Measurements from ENCODE around the gene TLE2.
"Not testable (repeated sequence)": the region's sequence is repeated elsewhere in the genome, so short reads cannot be mapped to it uniquely, and the experiment has no call there.

The TLE2 gene

DNA sequence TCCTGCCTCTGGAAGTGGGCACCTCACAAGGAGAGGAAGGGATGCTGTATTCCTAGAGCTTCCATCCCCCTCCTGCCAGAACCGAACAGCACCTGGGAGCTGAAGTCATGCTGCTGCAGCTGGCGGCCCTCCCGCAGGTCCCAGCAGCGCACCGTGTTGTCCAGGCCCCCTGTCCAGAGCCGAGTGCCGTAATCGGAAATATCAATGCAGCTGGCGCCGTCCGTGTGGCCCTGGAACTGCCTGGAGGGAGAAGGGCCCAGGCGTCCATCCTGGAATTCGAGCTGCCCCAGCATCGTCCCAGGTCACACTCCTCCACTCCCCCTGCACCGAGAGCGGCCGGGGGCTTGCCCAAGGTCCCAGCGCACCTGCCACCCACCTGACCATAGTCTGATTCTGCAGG, 23.7 kb downstream of the TLE2 start:
- Mint-ChIP-seq H3K4me3 (no peak overlapping the region), H3K4me1 (no peaks in the 10 kb centered on the region), H3K36me3 (no peaks in the 10 kb centered on the region), H3K9me3 (no peaks in the 10 kb centered on the region), H3K27ac (no peak overlapping the region), H3K27me3 (peaks cover 4% of the 10 kb centered on the region)
- DNase-seq (ENCODE audit: low spot score in 2 of 2), result no peak
- ATAC-seq (ENCODE audit: low read depth), result no peak

GRCh38 chr19:3004522-3004921, 24.6 kb downstream of the TLE2 start:
- Mint-ChIP-seq H3K4me1 (no peaks in the 10 kb centered on the region), H3K27ac (no peak overlapping the region), H3K36me3 (no peaks in the 10 kb centered on the region), H3K9me3 (no peaks in the 10 kb centered on the region), H3K4me3 (no peak overlapping the region), H3K27me3 (peaks cover 2% of the 10 kb centered on the region)
- DNase-seq (ENCODE audit: low spot score in 2 of 2) (no peak), ATAC-seq (ENCODE audit: low read depth) (no peak)

DNA sequence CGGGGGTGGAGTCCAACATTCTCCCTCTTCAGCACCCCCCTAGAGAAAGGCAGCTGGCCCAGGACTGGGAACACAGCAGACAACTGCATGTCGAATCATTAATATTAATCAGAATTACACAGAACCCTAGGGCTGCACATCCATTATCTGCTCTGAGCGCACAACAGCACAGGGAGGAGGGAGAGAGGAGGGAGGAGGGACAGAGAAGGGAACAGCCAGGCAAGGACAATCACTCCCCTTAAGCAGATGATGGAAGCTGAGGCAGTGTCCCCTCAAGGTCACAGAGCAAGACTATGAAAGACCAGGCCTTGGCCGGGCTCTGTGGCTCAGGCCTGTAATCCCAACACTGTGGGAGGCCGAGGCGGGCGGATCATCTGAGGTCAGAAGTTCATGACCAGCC, 26.0 kb downstream of the TLE2 start:
- H3K4me1 Mint-ChIP-seq, result no peaks in the 10 kb centered on the region
- H3K27ac Mint-ChIP-seq, result no peak overlapping the region
- H3K27me3 Mint-ChIP-seq, result peaks cover 2% of the 10 kb centered on the region
- DNase-seq (ENCODE audit: low spot score in 2 of 2) (no peak), ATAC-seq (ENCODE audit: low read depth) (no peak)
- H3K36me3 Mint-ChIP-seq, result no peaks in the 10 kb centered on the region
- no peaks in the 10 kb centered on the region for H3K9me3 Mint-ChIP-seq
- no peak overlapping the region for H3K4me3 Mint-ChIP-seq

GRCh38 chr19:3001235-3001800, 27.8 kb downstream of the TLE2 start:
- Mint-ChIP-seq H3K27ac (no peak overlapping the region), H3K9me3 (no peaks in the 10 kb centered on the region), H3K4me3 (no peak overlapping the region), H3K27me3 (peaks cover 12% of the 10 kb centered on the region), H3K4me1 (no peaks in the 10 kb centered on the region), H3K36me3 (no peaks in the 10 kb centered on the region)
- DNase-seq (ENCODE audit: low spot score in 2 of 2), result no peak
- no peak for ATAC-seq (ENCODE audit: low read depth)

DNA sequence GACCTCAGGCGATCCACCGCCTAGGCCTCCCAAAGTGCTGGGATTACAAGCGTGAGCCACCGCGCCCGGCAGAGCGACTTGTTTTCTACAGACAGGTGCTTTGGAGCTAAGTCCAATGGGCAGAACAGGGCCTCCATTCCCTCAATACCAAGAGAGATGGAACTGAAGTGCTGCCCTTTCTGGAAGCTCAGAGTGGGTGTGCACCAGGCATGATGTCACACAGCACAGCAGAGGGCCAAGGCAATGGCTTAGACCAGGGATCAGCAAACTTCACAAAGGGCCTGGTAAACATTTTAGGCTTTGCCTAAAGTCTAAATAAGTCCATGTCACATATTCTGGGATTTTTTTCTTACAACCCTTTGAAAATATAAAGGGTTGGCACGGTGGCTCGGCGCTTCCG, 30.4 kb downstream of the TLE2 start:
- ATAC-seq (ENCODE audit: low read depth) (no peak), DNase-seq (ENCODE audit: low spot score in 2 of 2) (no peak)
- H3K36me3 Mint-ChIP-seq, result no peaks in the 10 kb centered on the region
- no peak overlapping the region for H3K4me3 Mint-ChIP-seq
- no peak overlapping the region for H3K27ac Mint-ChIP-seq
- H3K9me3 Mint-ChIP-seq, result no peaks in the 10 kb centered on the region
- peaks cover 14% of the 10 kb centered on the region for H3K27me3 Mint-ChIP-seq
- H3K4me1 Mint-ChIP-seq, result no peaks in the 10 kb centered on the region

DNA sequence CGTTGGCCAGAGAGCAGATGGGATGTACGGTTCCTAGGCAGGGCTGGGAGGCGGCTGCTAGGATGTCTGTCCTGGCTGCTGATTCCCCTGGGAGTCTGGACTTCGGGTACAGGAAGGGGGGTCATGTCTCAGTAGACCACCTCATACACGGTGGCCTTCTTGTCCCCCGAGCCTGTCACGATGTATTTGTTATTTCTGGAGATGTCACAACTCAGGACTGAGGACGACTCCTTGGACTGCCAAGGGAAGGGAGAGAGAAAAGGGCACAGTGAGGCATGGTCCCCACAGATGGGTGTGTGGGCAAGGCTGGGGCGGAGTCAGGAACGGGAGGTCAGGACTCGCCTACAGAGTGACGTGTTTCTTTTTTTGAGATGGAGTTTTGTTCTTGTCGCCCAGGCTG, 31.4 kb downstream of the TLE2 start:
- Mint-ChIP-seq H3K4me1 (no peaks in the 10 kb centered on the region), H3K27me3 (peaks cover 14% of the 10 kb centered on the region), H3K36me3 (no peaks in the 10 kb centered on the region), H3K4me3 (no peak overlapping the region), H3K27ac (no peak overlapping the region), H3K9me3 (no peaks in the 10 kb centered on the region)
- ATAC-seq (ENCODE audit: low read depth) (no peak), DNase-seq (ENCODE audit: low spot score in 2 of 2) (no peak)

GRCh38 chr19:2994588-2995131, 34.4 kb downstream of the TLE2 start:
- Mint-ChIP-seq H3K9me3 (no peaks in the 10 kb centered on the region), H3K4me3 (no peak overlapping the region), H3K4me1 (no peaks in the 10 kb centered on the region), H3K27me3 (peaks cover 14% of the 10 kb centered on the region), H3K36me3 (no peaks in the 10 kb centered on the region), H3K27ac (no peak overlapping the region)
- no peak for DNase-seq (ENCODE audit: low spot score in 2 of 2)
- ATAC-seq (ENCODE audit: low read depth), result no peak

DNA sequence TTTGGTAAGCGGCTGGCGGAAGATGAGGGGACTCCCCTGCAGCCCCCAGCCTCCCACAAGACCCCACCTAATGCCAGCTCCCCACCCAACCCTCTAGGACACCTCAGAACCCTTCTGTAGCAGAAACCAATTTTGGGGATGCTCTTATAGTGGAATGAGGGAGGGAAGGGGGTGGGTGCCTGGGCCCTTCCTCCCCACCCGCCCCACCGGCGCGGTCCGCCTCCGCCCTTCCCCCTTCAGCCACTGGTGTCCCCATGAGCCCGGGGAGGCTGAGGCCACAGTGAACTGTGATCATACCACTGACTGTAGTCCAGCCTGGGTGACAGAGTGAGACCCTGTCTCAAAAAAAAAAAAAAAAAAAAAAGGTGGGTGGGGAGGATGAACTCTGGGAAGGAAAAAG, 35.5 kb downstream of the TLE2 start:
- H3K9me3 Mint-ChIP-seq, result no peaks in the 10 kb centered on the region
- no peak overlapping the region for H3K4me3 Mint-ChIP-seq
- DNase-seq (ENCODE audit: low spot score in 2 of 2) (no peak), ATAC-seq (ENCODE audit: low read depth) (no peak)
- H3K27ac Mint-ChIP-seq, result no peak overlapping the region
- H3K36me3 Mint-ChIP-seq, result no peaks in the 10 kb centered on the region
- H3K27me3 Mint-ChIP-seq, result peaks cover 16% of the 10 kb centered on the region
- no peaks in the 10 kb centered on the region for H3K4me1 Mint-ChIP-seq

- H3K27me3 Mint-ChIP-seq, result peaks cover 18% of the 10 kb centered on the region
- no peak for ATAC-seq (ENCODE audit: low read depth)
Measured at GRCh38 chr19:2992958-2993357, 36.1 kb downstream of the TLE2 start.

DNA sequence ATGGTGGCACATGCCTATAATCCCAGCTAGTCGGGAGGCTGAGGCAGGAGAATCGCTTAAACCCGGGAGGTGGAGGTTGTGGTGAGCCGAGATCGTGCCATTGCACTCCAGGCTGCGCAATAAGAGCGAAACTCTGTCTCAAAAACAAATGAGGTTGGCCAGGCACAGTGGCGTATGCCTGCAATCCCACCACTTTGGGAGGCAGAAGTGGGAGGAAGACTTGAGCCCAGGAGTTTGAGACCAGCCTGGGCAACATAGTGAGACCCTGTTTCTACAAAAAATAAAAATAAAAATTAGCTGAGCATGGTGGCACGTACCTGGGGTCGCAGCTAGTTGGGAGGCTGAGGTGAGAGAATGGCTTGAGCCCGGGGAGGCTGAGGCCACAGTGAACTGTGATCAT, 36.7 kb downstream of the TLE2 start:
- not testable (repeated sequence) for ATAC-seq (ENCODE audit: low read depth); H3K4me3 Mint-ChIP-seq; DNase-seq (ENCODE audit: low spot score in 2 of 2); H3K4me1 Mint-ChIP-seq; H3K27ac Mint-ChIP-seq; H3K9me3 Mint-ChIP-seq; H3K36me3 Mint-ChIP-seq
- H3K27me3 Mint-ChIP-seq, result peaks cover 15% of the 10 kb centered on the region

More at GRCh38 chr19:2992958-2993357, 36.1 kb downstream of the TLE2 start:
- Mint-ChIP-seq H3K9me3 (no peaks in the 10 kb centered on the region), H3K4me1 (no peaks in the 10 kb centered on the region), H3K4me3 (no peak overlapping the region), H3K27ac (no peak overlapping the region), H3K36me3 (no peaks in the 10 kb centered on the region)
- no peak for DNase-seq (ENCODE audit: low spot score in 2 of 2)

DNA sequence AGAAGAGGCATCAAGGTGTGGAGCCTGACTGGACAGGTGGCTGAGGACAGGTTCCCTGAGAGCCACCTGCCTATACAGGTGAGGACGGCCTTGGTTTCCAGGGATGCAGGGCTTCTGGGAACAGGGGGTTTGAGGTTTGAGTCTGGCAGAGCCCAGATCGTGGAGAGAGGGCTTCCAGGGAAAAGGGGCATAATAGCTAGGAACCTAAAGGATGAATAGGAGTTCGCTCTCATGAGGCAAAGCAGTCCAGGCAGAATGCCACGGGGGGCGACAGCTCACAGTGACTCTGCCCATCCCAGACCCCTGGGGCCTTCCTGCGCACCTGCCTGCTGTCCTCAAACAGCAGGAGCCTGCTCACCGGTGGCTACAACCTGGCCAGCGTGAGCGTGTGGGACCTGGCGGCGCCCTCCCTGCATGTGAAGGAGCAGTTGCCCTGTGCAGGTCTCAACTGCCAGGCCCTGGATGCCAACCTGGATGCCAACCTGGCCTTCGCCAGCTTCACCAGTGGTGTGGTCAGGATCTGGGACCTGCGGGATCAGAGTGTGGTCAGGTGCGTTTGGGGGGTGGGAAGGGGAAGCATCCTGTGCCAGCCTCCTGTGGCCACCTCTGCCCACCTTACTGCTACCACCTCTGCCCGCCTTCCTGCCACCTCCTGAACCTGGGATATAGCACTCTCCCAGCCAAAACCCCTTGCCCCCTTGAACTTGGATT, 39.7 kb downstream of the TLE2 start:
- Mint-ChIP-seq H3K9me3 (no peaks in the 10 kb centered on the region), H3K36me3 (no peaks in the 10 kb centered on the region), H3K4me3 (no peak overlapping the region), H3K4me1 (no peaks in the 10 kb centered on the region), H3K27me3 (peaks cover 14% of the 10 kb centered on the region), H3K27ac (no peak overlapping the region)
- no peak for DNase-seq (ENCODE audit: low spot score in 2 of 2)
- no peak for ATAC-seq (ENCODE audit: low read depth)

DNA sequence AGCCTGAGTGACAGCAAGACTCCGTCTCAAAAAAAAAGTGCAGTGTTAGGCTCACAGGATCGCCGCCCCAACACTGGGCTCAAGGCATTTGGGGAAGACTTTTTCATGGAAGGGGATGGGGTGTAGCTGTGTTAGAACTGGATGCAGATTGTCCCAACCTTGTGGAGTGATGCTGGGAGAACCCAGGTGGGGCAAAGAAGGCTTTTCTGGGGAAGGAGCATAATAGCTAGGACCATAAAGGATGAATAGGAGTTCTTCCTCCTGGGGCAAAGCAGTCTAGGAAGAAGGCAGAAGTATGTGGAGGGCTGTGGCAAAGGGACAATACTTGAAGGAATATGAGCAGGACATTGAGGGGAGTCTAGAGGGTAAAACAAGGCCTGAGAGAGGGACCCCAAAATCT, 40.5 kb downstream of the TLE2 start:
- Mint-ChIP-seq H3K4me1 (peaks cover 1% of the 10 kb centered on the region), H3K36me3 (no peaks in the 10 kb centered on the region), H3K9me3 (no peaks in the 10 kb centered on the region), H3K27me3 (peaks cover 15% of the 10 kb centered on the region), H3K4me3 (no peak overlapping the region), H3K27ac (no peak overlapping the region)
- DNase-seq (ENCODE audit: low spot score in 2 of 2), result no peak
- no peak for ATAC-seq (ENCODE audit: low read depth)

DNA sequence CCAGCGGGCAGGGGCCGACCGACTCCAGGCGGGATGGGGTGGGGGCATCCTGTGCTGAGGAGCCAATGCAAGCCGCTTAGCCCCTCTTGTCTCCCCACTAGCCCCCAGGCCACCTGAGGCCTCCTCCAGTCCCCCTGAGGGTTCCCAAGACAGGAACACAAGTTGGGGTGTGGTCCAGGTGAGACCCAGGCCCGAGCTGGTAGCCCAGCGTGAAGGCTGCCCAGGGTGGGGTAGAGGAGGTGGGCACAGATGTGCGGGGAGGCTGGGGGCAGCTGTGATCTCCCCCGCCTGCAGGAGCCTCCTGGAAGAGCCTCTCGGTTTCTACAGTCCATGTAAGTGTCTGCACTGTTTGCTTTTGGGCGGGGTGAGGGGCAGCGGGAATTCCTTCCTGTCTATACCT, 41.3 kb downstream of the TLE2 start:
- H3K4me1 Mint-ChIP-seq, result peaks cover 7% of the 10 kb centered on the region
- H3K27ac Mint-ChIP-seq, result no peak overlapping the region
- H3K9me3 Mint-ChIP-seq, result no peaks in the 10 kb centered on the region
- peaks cover 21% of the 10 kb centered on the region for H3K27me3 Mint-ChIP-seq
- no peak for ATAC-seq (ENCODE audit: low read depth)
- H3K4me3 Mint-ChIP-seq, result no peak overlapping the region
- H3K36me3 Mint-ChIP-seq, result no peaks in the 10 kb centered on the region
- no peak for DNase-seq (ENCODE audit: low spot score in 2 of 2)

DNA sequence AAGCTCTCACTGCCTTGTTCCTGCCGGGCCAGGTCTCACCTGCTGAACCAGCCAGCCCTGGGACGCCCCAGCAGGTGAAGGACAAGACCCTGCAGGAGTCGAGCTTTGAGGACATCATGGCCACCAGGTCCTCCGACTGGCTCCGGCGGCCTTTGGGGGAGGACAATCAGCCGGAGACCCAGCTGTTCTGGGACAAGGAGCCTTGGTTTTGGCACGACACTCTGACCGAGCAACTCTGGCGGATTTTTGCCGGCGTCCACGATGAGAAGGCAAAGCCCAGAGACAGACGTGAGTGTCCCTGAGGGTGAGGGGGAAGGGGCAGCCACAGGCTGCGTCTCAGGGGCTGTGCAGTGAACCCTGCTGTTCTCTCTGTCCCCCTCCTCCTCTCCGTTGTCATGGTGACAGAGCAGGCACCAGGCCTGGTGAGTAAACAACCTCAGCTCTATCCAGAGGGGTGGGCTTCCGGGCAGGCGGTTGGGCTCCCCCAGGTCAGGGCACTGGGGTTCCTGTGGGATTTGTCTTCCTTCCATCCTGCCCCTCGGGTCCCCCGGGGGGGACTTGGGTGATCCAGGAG, 42.0 kb downstream of the TLE2 start:
- Mint-ChIP-seq H3K27me3 (peaks cover 21% of the 10 kb centered on the region), H3K4me3 (no peak overlapping the region), H3K27ac (no peak overlapping the region), H3K4me1 (peaks cover 7% of the 10 kb centered on the region), H3K9me3 (no peaks in the 10 kb centered on the region), H3K36me3 (no peaks in the 10 kb centered on the region)
- ATAC-seq (ENCODE audit: low read depth) (no peak), DNase-seq (ENCODE audit: low spot score in 2 of 2) (no peak)

DNA sequence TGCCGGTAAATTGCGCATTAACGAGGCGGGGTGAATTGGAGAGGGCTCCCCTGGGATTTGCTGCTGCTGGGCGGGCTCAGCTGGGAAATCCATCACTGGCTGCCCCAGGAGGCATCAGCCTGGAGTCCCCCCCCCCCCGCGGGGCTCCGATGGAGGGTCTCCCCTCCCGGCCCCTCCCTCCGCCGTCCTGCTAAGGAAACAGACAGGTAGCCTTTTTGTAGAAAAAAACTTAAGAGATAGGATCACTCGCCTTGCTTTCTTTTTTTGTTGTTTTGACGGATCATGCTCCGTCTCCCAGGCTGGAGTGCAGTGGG, 44.9 kb downstream of the TLE2 start:
- no peaks in the 10 kb centered on the region for H3K36me3 Mint-ChIP-seq
- peak overlapping the region; percentile 68 for H3K4me3 Mint-ChIP-seq
- peaks cover 28% of the 10 kb centered on the region for H3K27me3 Mint-ChIP-seq
- no peaks in the 10 kb centered on the region for H3K9me3 Mint-ChIP-seq
- H3K4me1 Mint-ChIP-seq, result peaks cover 7% of the 10 kb centered on the region
- H3K27ac Mint-ChIP-seq, result no peak overlapping the region
- ATAC-seq (ENCODE audit: low read depth) (no peak), DNase-seq (ENCODE audit: low spot score in 2 of 2) (no peak)
